OCI-LY3 (cell line): Measurements from ENCODE around the gene ABCF2.

Source experiments
- EZH2phosphoT487 ChIP-seq: fragments of 200-600 bp; shearing (Covaris generic); IDR thresholded peaks from 2 replicates; pipeline ENCODE4 v1.6.1; 2018; ENCODE audit warnings: antibody characterized with exemption, mixed run types, low read depth
- TF ChIP-seq, protein P1 (sequence below): fragments of 200-600, 300-600 bp; sonication (generic); IDR thresholded peaks from 2 replicates; pipeline ENCODE4 v1.5.1; 2014; ENCODE audit warnings: antibody characterized with exemption, low read length, low read depth

DNA sequence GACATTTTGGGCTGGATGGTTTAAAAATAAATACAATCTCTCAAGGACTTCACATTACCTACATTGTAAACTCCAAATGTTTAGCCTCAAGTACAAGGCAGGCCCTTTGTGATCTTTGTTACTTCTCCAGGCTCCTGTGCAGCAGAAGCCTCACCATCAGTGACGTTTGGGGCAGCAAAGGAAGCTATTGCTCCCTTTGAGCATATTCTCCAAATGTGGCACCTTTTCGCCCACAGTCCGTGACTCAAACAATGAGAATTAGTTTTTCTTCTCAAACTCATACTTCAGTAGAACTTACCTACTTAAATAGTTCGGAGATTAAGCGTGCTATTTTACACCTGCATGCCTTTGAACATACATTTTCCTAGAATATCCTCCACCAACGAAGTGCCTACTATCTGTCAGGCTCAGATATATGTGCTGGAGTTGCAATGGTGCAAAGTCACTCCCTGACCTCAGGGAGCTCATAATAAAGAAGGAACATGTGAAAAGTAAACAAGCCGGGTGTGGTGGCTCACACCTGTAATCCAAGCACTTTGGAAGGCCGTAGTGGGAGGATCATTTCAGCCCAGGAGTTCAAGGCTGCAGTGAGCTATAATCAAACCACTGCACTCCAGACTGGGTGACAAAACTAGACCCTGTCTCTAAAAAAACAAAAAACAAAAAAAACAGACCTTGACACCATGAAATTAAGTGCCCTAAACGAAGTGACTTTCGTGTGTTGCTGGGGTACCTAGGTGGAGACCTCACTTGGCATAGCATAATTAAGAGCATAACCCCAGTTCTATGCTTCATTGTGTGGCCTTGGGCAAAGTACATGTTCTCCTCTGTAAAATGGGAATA, 1.2 kb upstream of the ABCF2 start:
- TF ChIP-seq, protein P1, sequence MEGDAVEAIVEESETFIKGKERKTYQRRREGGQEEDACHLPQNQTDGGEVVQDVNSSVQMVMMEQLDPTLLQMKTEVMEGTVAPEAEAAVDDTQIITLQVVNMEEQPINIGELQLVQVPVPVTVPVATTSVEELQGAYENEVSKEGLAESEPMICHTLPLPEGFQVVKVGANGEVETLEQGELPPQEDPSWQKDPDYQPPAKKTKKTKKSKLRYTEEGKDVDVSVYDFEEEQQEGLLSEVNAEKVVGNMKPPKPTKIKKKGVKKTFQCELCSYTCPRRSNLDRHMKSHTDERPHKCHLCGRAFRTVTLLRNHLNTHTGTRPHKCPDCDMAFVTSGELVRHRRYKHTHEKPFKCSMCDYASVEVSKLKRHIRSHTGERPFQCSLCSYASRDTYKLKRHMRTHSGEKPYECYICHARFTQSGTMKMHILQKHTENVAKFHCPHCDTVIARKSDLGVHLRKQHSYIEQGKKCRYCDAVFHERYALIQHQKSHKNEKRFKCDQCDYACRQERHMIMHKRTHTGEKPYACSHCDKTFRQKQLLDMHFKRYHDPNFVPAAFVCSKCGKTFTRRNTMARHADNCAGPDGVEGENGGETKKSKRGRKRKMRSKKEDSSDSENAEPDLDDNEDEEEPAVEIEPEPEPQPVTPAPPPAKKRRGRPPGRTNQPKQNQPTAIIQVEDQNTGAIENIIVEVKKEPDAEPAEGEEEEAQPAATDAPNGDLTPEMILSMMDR, result no peak
- TF ChIP-seq EZH2phosphoT487, result no peak
